K562 (cell line): ENCODE measurements around the gene FAM161B. TPM values are rescaled to one million over a fixed set of nuclear protein-coding genes. Genes with fewer than 3 reads are reported as not detected.

Experiments used
- CEBPG ChIP-seq, 3 experiments: fragments of 200-800 bp in 1 of 3; sonication (Bioruptor generic) in 1 of 3; sonication (generic) in 1 of 3; formaldehyde crosslinking in 1 of 3; IDR thresholded peaks in 2 of 3; conservative IDR thresholded peaks in 1 of 3; 2 replicates each; pipeline versions ENCODE4 v1.6.1 to v1.8.0; 2016 to 2022; ENCODE audit warnings: missing compliant biosample characterization in 2 of 3, missing genetic modification characterization in 2 of 3, mild to moderate bottlenecking in 1 of 3, missing genetic modification reagents in 1 of 3
- CREB1 ChIP-seq, 2 experiments: sonication (generic) in 1 of 2; formaldehyde crosslinking in 1 of 2; IDR thresholded peaks; 2 replicates each; pipeline versions ENCODE4 v1.6.1 to v1.8.0; 2012 to 2022; ENCODE audit warnings: inconsistent platforms in 1 of 2, mild to moderate bottlenecking in 1 of 2, missing genetic modification reagents in 1 of 2, moderate library complexity in 1 of 2
- DLX4 ChIP-seq: fragments of 250-450 bp; sonication (Bioruptor Pico); IDR thresholded peaks from 2 replicates; pipeline ENCODE4 v1.6.1; 2021; ENCODE audit warnings: mild to moderate bottlenecking
- HCFC1 ChIP-seq: IDR thresholded peaks from 2 replicates; pipeline ENCODE4 v1.6.1; 2012; ENCODE audit warnings: low read depth, low read length, improper control_type of control experiment
- HIVEP1 ChIP-seq: fragments of 250-450 bp; sonication (Bioruptor Pico); IDR thresholded peaks from 2 replicates; pipeline ENCODE4 v1.4.0; 2020; ENCODE audit warnings: mild to moderate bottlenecking
- NCOR1 ChIP-seq: fragments of 450-650 bp; IDR thresholded peaks from 2 replicates; pipeline ENCODE4 v1.6.1; 2016; ENCODE audit warnings: mild to moderate bottlenecking, moderate library complexity
- SIN3A ChIP-seq, 2 experiments: fragments of 150-350 bp in 1 of 2; IDR thresholded peaks; 2 replicates each; pipeline ENCODE4 v1.6.1; 2011 to 2016; ENCODE audit warnings: borderline replicate concordance in 2 of 2, low read depth in 2 of 2, low read length in 2 of 2, mild to moderate bottlenecking in 2 of 2, moderate library complexity in 2 of 2; ENCODE audit not compliant: control insufficient read depth in 1 of 2
- TGIF2 ChIP-seq: sonication (generic); formaldehyde crosslinking; IDR thresholded peaks from 2 replicates; pipeline ENCODE4 v1.8.1; 2022; ENCODE audit warnings: mild to moderate bottlenecking, missing genetic modification reagents, moderate library complexity
- UBTF ChIP-seq, 2 experiments: IDR thresholded peaks; 2 replicates each; pipeline ENCODE4 v1.6.1; 2012; ENCODE audit warnings: improper control_type of control experiment in 2 of 2, low read depth in 2 of 2, low read length in 2 of 2, borderline replicate concordance in 1 of 2
- ZFP30 ChIP-seq: fragments of 250-450 bp; sonication (Bioruptor Pico); IDR thresholded peaks from 2 replicates; pipeline ENCODE4 v1.8.0; 2022; ENCODE audit warnings: moderate library complexity, mild to moderate bottlenecking, inconsistent platforms, borderline replicate concordance
- ZNF395 ChIP-seq: fragments of 200-800 bp; sonication (Bioruptor generic); IDR thresholded peaks from 2 replicates; pipeline ENCODE4 v1.6.1; 2017; ENCODE audit warnings: missing genetic modification characterization, missing compliant biosample characterization
- ZNF407 ChIP-seq: fragments of 450-650 bp; IDR thresholded peaks from 2 replicates; pipeline ENCODE4 v1.6.1; 2016; ENCODE audit warnings: low read depth
- polyA plus RNA-seq, 8 experiments: library from polyadenylated mRNA; depleted of rRNA in 4 of 8; stranded (reverse) in 5 of 8; unstranded in 3 of 8; fragments of >200 nt; fragmentation: Nextera tagmentation in 2 of 8; fragmentation: Illumina TruSeq in 1 of 8; extraction: Ambion mirVana in 2 of 8; extraction: Trizol in 1 of 8; gene quantifications; 2 replicates each; pipeline versions ENCODE4 v1.2.1 to v1.2.3, GENCODE V29; 2011 to 2014; ENCODE audit warnings: inconsistent platforms in 1 of 8, missing spikeins in 1 of 8
- total RNA-seq, 7 experiments: library from RNA; depleted of rRNA in 6 of 7; stranded (reverse); fragments of >200 nt in 6 of 7; fragmentation: Illumina TruSeq in 2 of 7; extraction: Trizol in 2 of 7; gene quantifications; 2 replicates each; pipeline versions ENCODE4 v1.2.1 to v1.2.3, GENCODE V29; 2011 to 2021; ENCODE audit warnings: low replicate concordance in 1 of 7

FAM161B gene
- total and polyA plus RNA-seq, 9 of the 15 experiments (the other 6 are each of a cell fraction or from before 2014, with no cell fraction given) = 0.15 to 1.3 (median 0.84) TPM

GRCh38 chr14:73886449-73887317 lies 63.2 kb downstream of the FAM161B start, which contains the start of gene ZNF410 (continued):
- TF ChIP-seq CEBPG (CRISPR knock-in tag; IDR thresholded peaks at IDR 0.05) (no peak), CEBPG (tag; conservative IDR thresholded peaks at IDR 0.05 in 1 of 2, IDR thresholded peaks at IDR 0.05 in 1 of 2) (no peak), TGIF2 (CRISPR knock-in tag) (no peak), ZFP30 (CRISPR knock-in tag) (no peak), SIN3A (IDR thresholded peaks at IDR 0.05; ENCODE audit: borderline replicate concordance in 2 of 2, control insufficient read depth in 1 of 2, low read depth in 2 of 2, low read length in 2 of 2) (peak; percentile 78 to 88; a peak in 2 of 4 replicates), HCFC1 (peak; percentile 71), UBTF (IDR thresholded peaks at IDR 0.05; ENCODE audit: borderline replicate concordance in 1 of 2, low read depth in 2 of 2, low read length in 2 of 2) (peak; percentile 71 to 97; a peak in 3 of 4 replicates), CREB1 (IDR thresholded peaks at IDR 0.05) (peak; percentile 76), CREB1 (CRISPR knock-in tag; IDR thresholded peaks at IDR 0.05) (peak; percentile 81), HIVEP1 (CRISPR knock-in tag) (no peak), ZNF395 (CRISPR knock-in tag) (no peak), ZNF407 (no peak), DLX4 (no peak), NCOR1 (peak; percentile 35)
